Subcutaneous adipose tissue (tissue), 4 donors: ENCODE results near the gene HMG20B. TPM values are rescaled to one million over a fixed set of nuclear protein-coding genes. Genes with fewer than 3 reads are reported as not detected.

Experiments
- small RNA-seq: library from RNA; depleted of rRNA; stranded (forward); fragments of <200 nt; gene quantifications from one replicate; pipeline ENCODE3, GENCODE V24; 2016
- total RNA-seq, 4 donors: library from RNA; depleted of rRNA; stranded (reverse); fragments of >200 nt; gene quantifications; one replicate each; pipeline ENCODE4 v1.1.0, GENCODE V29; 2016
- TF ChIP-seq, protein P1 (sequence below): fragments of 450-650 bp; IDR thresholded peaks from one replicate; pipeline ENCODE4 v1.5.1; 2016; ENCODE audit warnings: low read depth, mild to moderate bottlenecking, control low read depth, antibody characterized with exemption, moderate library complexity

HMG20B gene
- total RNA-seq, 4 donors from 2014 or later: 51.4 to 124 (median 102) TPM

DNA sequence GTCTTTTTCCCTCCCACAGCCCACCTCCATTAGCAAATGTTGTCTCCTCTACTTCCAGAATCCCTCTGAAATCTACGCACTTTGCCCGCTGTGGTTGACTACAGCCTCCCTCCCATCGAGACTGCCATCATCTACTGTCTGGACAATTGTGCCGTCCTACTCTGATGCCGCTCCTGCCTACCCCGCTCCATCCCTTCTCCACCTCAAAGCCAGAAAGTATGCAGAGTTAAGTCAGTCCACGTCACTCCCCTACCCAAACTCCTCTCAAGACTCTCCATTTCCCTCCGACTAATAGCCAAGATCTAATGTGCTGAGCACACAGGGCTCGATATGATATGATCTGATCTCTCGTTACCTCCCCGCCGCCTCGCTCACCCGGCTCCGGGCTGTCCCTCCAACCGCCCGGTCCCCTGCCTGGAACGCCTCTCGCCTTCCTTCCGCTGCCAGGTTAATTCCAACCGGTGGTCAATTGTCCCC lies 53.3 kb downstream of the HMG20B start:
- TF ChIP-seq, protein P1, sequence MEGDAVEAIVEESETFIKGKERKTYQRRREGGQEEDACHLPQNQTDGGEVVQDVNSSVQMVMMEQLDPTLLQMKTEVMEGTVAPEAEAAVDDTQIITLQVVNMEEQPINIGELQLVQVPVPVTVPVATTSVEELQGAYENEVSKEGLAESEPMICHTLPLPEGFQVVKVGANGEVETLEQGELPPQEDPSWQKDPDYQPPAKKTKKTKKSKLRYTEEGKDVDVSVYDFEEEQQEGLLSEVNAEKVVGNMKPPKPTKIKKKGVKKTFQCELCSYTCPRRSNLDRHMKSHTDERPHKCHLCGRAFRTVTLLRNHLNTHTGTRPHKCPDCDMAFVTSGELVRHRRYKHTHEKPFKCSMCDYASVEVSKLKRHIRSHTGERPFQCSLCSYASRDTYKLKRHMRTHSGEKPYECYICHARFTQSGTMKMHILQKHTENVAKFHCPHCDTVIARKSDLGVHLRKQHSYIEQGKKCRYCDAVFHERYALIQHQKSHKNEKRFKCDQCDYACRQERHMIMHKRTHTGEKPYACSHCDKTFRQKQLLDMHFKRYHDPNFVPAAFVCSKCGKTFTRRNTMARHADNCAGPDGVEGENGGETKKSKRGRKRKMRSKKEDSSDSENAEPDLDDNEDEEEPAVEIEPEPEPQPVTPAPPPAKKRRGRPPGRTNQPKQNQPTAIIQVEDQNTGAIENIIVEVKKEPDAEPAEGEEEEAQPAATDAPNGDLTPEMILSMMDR: no peak

DNA sequence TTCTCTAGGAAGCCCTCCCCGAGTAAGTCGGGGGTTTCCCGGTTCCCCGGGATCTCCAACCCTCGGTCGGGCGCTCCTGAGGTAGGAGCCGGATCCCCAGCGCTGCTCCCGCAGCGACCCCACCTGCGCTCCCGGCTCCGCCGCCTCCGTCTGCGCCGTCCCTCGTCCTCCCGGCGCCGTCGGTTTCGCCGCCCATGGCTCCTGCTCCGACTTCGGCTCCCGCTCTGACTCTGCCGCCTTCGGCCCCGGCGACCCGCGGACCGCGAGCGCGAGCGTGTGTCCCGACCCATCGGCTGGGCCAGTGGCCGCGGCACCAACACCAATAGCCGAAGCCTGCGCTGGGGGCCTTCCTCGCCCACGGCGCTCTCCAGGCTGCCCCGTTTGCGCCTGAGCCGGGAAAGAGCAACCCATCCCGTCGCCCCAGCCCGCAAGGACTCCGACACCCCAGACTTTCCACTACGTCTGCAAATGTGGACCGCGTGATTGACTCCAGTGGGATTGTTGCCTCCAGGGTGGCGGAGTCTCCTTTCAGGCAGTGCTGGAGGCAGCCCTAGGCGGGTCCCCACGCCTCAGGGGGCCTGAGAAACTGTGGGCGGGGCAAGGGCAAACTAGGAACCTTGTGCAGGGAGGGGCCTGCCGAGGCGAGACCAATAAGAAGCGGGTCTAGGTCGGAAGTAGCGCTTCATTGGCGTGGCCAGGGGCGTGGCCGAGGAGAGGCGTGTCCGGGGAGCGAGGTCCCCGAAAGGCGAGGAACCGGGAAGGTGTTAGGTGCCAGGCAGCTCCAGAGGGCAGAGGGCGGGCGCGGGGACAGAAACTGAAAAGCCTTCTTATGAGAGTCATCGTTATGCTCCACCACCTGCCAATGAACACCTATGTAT lies 54.0 kb downstream of the HMG20B start, which contains the start of gene CACTIN:
Gene CACTIN (minus strand): TSS at position 318 of the 878 bp plus-strand sequence. CDS start 28 bp downstream, at position 290.
- TF ChIP-seq, protein P1: no peak

DNA sequence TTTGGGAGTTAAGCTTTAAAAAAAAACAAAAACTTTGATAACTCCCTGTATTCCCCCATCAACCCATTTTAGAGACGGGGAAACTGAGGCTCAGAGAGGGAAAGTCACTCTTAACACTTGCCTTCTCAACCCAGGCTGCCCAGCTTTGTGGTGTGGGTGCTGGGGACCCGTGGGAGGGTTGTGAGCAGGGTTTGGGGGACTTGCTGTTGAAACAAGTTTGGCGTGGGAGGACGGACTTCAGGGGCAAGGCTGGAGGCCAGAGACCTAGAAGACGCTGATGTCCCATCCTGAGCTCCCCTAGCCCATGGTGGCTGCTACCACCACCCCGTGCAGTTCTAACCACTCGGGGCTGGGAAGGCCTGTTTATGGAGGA lies 54.6 kb downstream of the HMG20B start:
- TF ChIP-seq, protein P1: no peak

Small RNA genes within 50 kb of the gene (small RNA-seq; reads per million reads assigned to genes)
- gene AC005786.1: not detected

Other genes starting within 250 kb of the HMG20B start
- gene NFIC, start 206.4 kb upstream of the HMG20B start, total RNA-seq: 100 to 1,000 TPM in 1 of 4 donors, 10 to 100 TPM in 3; 45.2 to 191 (median 76.8) TPM
- gene SMIM24, start 92.4 kb upstream of the HMG20B start, total RNA-seq: not detected
- not detected for gene SMIM44, start 89.5 kb upstream of the HMG20B start, total RNA-seq
- gene DOHH, start 72.3 kb upstream of the HMG20B start, total RNA-seq: 10 to 100 TPM in 2 of 4 donors, 1 to 10 TPM in 2; 4.9 to 11.9 (median 8.9) TPM
- gene FZR1, start 66.6 kb upstream of the HMG20B start, total RNA-seq: 10 to 100 TPM in 3 of 4 donors, 1 to 10 TPM in 1; 8.2 to 28.3 (median 13.0) TPM
- 1 to 10 TPM in 2 of 4 donors, not detected in 2; 1.8 to 4.1 TPM for gene TEKTIP1, start 33.8 kb upstream of the HMG20B start, total RNA-seq
- 10 to 100 TPM; 28.5 to 56.1 (median 34.1) TPM for gene MFSD12, start 15.4 kb upstream of the HMG20B start, total RNA-seq
- gene GIPC3, start 12.5 kb downstream of the HMG20B start, total RNA-seq: 1 to 10 TPM in 3 of 4 donors, under 1 TPM in 1; 0.66 to 4.5 (median 1.7) TPM
- gene TBXA2R, start 33.9 kb downstream of the HMG20B start, total RNA-seq: 1 to 10 TPM in 1 of 4 donors, under 1 TPM in 1, not detected in 2; 0.34 to 4.0 TPM
- gene CACTIN, start 53.8 kb downstream of the HMG20B start, total RNA-seq: 10 to 100 TPM; 10.9 to 29.0 (median 16.8) TPM
- gene PIP5K1C, start 127.5 kb downstream of the HMG20B start, total RNA-seq: 10 to 100 TPM; 10.1 to 25.4 (median 13.7) TPM
- under 1 TPM in 1 of 4 donors, not detected in 3; 0.22 TPM for gene TJP3, start 135.4 kb downstream of the HMG20B start, total RNA-seq
- gene APBA3, start 188.7 kb downstream of the HMG20B start, total RNA-seq: 10 to 100 TPM; 12.4 to 31.3 (median 15.4) TPM
- gene MRPL54, start 189.7 kb downstream of the HMG20B start, total RNA-seq: 10 to 100 TPM; 47.6 to 93.8 (median 66.5) TPM
- gene RAX2, start 199.3 kb downstream of the HMG20B start, total RNA-seq: not detected
- gene MATK, start 213.4 kb downstream of the HMG20B start, total RNA-seq: 10 to 100 TPM in 1 of 4 donors, 1 to 10 TPM in 3; 1.5 to 25.8 (median 2.7) TPM